A673 (cell line): ENCODE data around the gene EBF4. TPM values are rescaled to one million over a fixed set of nuclear protein-coding genes. Genes with fewer than 3 reads are reported as not detected.
A peak's percentile ranks its signal among the peaks of the same experiment; 100 is the strongest.

Source experiments
- BruUV-seq: library from RNA; stranded (reverse); fragments of 400-500 nt; replicated peaks from 2 replicates; lab custom pipeline; 2021; lab: Mats Ljungman, UMichigan
- CTCF ChIA-PET: fragments of 300-600 bp; sonication (Branson Sonifier 250); formaldehyde crosslinking; loops from one replicate; lab custom pipeline; 2022; ENCODE audit warnings: antibody characterized with exemption; lab: Charles Lee
- POLR2A ChIA-PET: fragments of 300-600 bp; sonication (Branson Sonifier 250); formaldehyde crosslinking; loops from one replicate; lab custom pipeline; 2022; ENCODE audit warnings: antibody characterized with exemption; ENCODE audit not compliant: low non-redundant PET; lab: Charles Lee
- DNase-seq: peaks from one replicate; pipeline ENCODE4 v3.0.0-alpha.2; 2015; ENCODE audit warnings: low spot score
- H3K27ac ChIP-seq: fragments of 200-600 bp; sonication (generic); 2 replicates; pipeline ENCODE4 v1.5.1; 2016; ENCODE audit warnings: mixed run types, low read depth, mild to moderate bottlenecking, mixed read lengths, antibody characterized with exemption, low read length; ENCODE audit not compliant: poor library complexity, severe bottlenecking
- H3K27me3 ChIP-seq: fragments of 200-600 bp; sonication (generic); replicated peaks from 2 replicates; pipeline ENCODE4 v1.6.1; 2017; ENCODE audit warnings: mixed run types, low read depth, mild to moderate bottlenecking, mixed read lengths, antibody characterized with exemption, low read length; ENCODE audit not compliant: insufficient read depth, poor library complexity
- H3K36me3 ChIP-seq: fragments of 200-600 bp; sonication (generic); 2 replicates; pipeline ENCODE4 v1.6.1; 2016; ENCODE audit warnings: mixed run types, mild to moderate bottlenecking, mixed read lengths, antibody characterized with exemption, low read length; ENCODE audit not compliant: insufficient read depth, poor library complexity, severe bottlenecking
- H3K4me1 ChIP-seq: fragments of 200-600 bp; sonication (generic); 2 replicates; pipeline ENCODE4 v1.6.1; 2017; ENCODE audit warnings: mixed run types, mild to moderate bottlenecking, mixed read lengths, antibody characterized with exemption, low read length; ENCODE audit not compliant: insufficient read depth, poor library complexity, severe bottlenecking
- H3K4me3 ChIP-seq: fragments of 200-600 bp; sonication (generic); 2 replicates; pipeline ENCODE4 v1.5.1; 2016; ENCODE audit warnings: low read depth, mixed run types, mild to moderate bottlenecking, mixed read lengths, low read length; ENCODE audit not compliant: poor library complexity, severe bottlenecking
- H3K9me3 ChIP-seq: fragments of 200-600 bp; sonication (generic); 2 replicates; pipeline ENCODE4 v1.6.1; 2016; ENCODE audit warnings: mixed run types, low read depth, mild to moderate bottlenecking, mixed read lengths, antibody characterized with exemption, low read length; ENCODE audit not compliant: poor library complexity, severe bottlenecking
- EZH2 ChIP-seq: fragments of 200-600 bp; sonication (generic); IDR thresholded peaks from 2 replicates; pipeline ENCODE4 v1.6.1; 2017; ENCODE audit warnings: borderline replicate concordance, low read depth, mild to moderate bottlenecking, mixed read lengths, antibody characterized with exemption, low read length; ENCODE audit not compliant: poor library complexity, severe bottlenecking
- intact Hi-C: fragments of 100-400 bp; cut with micrococcal nuclease; formaldehyde crosslinking; loops from one replicate; pipeline ENCODE4 v1.10.0; 2022; ENCODE audit not compliant: unreplicated experiment
- total RNA-seq: library from RNA; stranded (reverse); gene quantifications from 2 replicates; pipeline ENCODE4 v1.2.3, GENCODE V29; 2021
- TF ChIP-seq, protein P1 (sequence below): fragments of 300-800, 200-600 bp; sonication (generic); conservative IDR thresholded peaks from 2 replicates; pipeline ENCODE4 v1.5.1; 2017; ENCODE audit warnings: low read depth, mild to moderate bottlenecking, antibody characterized with exemption, low read length, moderate library complexity, mixed read lengths

EBF4 gene
- total RNA-seq, 1 experiment from 2014 or later: 0.52 TPM

DNA sequence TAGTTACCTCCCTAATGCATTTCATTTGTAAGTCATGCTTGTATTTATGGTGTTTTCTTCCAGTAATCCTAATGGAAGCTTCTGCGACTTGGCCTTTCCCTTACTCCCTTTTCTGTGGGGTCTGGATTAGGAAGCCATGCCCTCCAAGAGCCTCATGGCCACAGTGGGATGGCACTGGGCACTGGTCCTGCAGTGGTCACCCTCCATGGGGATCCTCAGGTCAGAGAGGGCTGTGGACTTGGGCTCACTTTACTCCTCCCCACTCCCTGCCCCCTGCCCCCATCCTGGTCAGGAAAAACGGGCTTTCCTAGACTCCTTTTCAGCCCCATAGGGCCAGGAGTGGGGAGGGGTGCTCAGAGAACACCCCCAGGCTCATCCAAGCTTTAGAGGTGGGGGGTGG is 49.9 kb downstream of the EBF4 start:
- Histone ChIP-seq H3K27me3 (no peaks in the 10 kb centered on the region), H3K9me3 (no peaks in the 10 kb centered on the region)
- POLR2A ChIA-PET: no interaction called here

DNA sequence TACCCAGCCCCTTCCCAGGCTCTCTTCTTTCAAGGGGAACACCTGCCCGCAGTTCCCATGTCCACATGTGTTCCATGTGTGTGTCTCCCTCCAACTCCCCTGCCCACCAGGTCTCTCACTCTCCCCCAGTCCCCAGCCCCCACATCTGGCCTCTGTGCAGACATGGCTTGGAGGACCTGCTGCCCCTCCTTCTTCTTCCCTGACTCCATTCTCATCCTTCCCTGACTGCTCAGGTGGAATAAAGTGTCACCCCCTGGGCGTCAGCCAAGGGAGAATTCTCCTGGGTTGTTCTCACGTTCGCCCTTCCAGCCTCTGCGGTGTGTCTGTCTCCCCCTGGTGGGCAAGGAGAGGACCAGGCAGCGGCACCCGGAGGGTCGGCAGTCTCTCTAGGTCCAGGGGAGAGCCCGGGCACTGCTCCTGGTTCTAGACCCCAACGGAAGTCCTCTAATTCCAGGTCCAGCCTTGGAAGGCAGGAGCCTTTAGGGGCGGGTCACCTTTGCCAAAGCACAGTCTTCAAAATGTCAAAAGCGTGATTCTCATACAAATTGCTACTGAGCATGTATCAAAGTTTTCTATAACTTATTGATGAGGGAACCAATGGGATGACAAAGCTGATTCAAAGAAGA is 50.5 kb downstream of the EBF4 start:
- DNase-seq: peak; percentile 82
- CTCF ChIA-PET: interaction anchor here (0.6 to 0.8 kb wide), 2 partner anchors 58 to 402 kb away, joined by 3 read pairs; no protein-coding TSS in a partner anchor
- Histone ChIP-seq H3K4me3 (no peak overlapping the region), H3K9me3 (no peaks in the 10 kb centered on the region), H3K4me1 (no peaks in the 10 kb centered on the region), H3K27me3 (peaks cover 2% of the 10 kb centered on the region), H3K27ac (no peak overlapping the region), H3K36me3 (no peaks in the 10 kb centered on the region)
- intact Hi-C loops: loop anchor here (1.0 to 10.0 kb wide), 2 partner anchors 55 to 252 kb away; no protein-coding TSS in a partner anchor
- no TSS peak for BruUV-seq
- POLR2A ChIA-PET: no interaction called here
- TF ChIP-seq, protein P1, sequence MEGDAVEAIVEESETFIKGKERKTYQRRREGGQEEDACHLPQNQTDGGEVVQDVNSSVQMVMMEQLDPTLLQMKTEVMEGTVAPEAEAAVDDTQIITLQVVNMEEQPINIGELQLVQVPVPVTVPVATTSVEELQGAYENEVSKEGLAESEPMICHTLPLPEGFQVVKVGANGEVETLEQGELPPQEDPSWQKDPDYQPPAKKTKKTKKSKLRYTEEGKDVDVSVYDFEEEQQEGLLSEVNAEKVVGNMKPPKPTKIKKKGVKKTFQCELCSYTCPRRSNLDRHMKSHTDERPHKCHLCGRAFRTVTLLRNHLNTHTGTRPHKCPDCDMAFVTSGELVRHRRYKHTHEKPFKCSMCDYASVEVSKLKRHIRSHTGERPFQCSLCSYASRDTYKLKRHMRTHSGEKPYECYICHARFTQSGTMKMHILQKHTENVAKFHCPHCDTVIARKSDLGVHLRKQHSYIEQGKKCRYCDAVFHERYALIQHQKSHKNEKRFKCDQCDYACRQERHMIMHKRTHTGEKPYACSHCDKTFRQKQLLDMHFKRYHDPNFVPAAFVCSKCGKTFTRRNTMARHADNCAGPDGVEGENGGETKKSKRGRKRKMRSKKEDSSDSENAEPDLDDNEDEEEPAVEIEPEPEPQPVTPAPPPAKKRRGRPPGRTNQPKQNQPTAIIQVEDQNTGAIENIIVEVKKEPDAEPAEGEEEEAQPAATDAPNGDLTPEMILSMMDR: peak; percentile 98
- no peak for TF ChIP-seq EZH2

More for the DNA sequence above, 49.9 kb downstream of the EBF4 start:
- CTCF ChIA-PET: no interaction called here
- Histone ChIP-seq H3K4me3 (no peak overlapping the region), H3K27ac (no peak overlapping the region), H3K36me3 (no peaks in the 10 kb centered on the region), H3K4me1 (no peaks in the 10 kb centered on the region)
- BruUV-seq: no TSS peak
- no peak for TF ChIP-seq EZH2
- TF ChIP-seq, protein P1: no peak
- intact Hi-C loops: loop anchor here (10.0 kb wide), 1 partner anchor 252 kb away; no protein-coding TSS in a partner anchor
- DNase-seq: no peak

DNA sequence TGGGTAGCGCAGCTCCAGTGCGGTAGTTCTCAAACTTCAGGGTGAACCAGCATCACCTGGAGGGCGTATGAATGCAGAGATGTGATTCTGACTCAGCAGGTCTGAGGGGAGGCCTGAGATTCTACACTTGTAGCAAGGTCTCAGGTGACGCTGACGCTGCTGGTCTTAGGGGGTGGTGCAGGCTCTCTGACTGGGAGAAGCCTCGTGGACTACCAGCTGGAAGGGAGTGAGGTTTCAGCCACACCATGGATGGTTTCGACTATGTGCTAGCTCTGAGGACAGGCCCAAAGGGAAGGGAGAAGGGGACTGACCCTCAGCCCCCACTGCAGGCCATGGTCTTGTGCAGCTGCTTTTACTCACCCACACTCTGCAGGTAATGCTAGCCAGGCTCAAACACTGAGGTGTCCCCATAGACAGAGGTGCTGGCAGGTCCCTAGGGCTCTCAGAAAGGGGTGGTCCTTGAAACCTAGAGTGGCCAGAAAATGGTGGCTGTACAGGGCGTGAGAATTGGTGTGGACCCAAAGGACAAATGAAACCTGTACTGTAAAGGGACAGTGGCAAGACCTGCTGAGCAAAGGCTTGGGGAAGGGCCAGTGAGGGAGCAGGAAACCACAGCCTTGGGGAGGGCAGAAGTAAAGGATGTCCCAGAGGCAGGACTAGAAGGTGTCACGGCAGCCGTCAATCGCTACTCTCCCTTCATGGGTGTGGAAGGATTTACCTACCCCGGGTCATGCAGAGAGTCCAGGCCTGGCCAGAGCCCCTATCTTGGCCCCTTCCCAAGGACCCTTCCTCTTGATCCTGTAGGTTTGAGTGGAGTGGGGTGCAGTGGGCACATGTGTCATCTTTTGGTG is 52.7 kb downstream of the EBF4 start:
- ChIA-PET CTCF (no interaction called here), POLR2A (no interaction called here)
- Histone ChIP-seq H3K4me1 (no peaks in the 10 kb centered on the region), H3K9me3 (no peaks in the 10 kb centered on the region), H3K27me3 (peaks cover 19% of the 10 kb centered on the region), H3K4me3 (no peak overlapping the region), H3K27ac (no peak overlapping the region), H3K36me3 (no peaks in the 10 kb centered on the region)
- no peak for TF ChIP-seq EZH2
- TF ChIP-seq, protein P1: no peak
- intact Hi-C loops: loop anchor here (10.0 kb wide), 1 partner anchor 250 kb away; no protein-coding TSS in a partner anchor
- no peak for DNase-seq
- no TSS peak for BruUV-seq
